CD14-positive monocyte (primary cell): ENCODE measurements around the gene MSANTD3. TPM values are rescaled to one million over a fixed set of nuclear protein-coding genes. Genes with fewer than 3 reads are reported as not detected.
"Not testable (repeated sequence)": the region's sequence is repeated elsewhere in the genome, so short reads cannot be mapped to it uniquely, and the experiment has no call there.

ENCODE experiments used
- DNase-seq, 3 donors: peaks; one replicate each; pipeline ENCODE4 v3.0.0-alpha.2; 2011 to 2022
- H2AFZ ChIP-seq: 2 replicates; pipeline ENCODE4 v1.6.0; 2012; ENCODE audit warnings: mild to moderate bottlenecking, low read depth, low read length, inconsistent platforms; ENCODE audit not compliant: insufficient read depth, poor library complexity, severe bottlenecking
- H3K27ac ChIP-seq, 2 donors: 1 replicate in 1 of 2; 2 replicates in 1 of 2; pipeline ENCODE4 v1.5.1; 2012 to 2013; ENCODE audit warnings: low read length in 2 of 2, control low read depth in 1 of 2, inconsistent platforms in 1 of 2, low read depth in 1 of 2, mild to moderate bottlenecking in 1 of 2
- H3K27me3 ChIP-seq, 2 donors: one replicate each; pipeline versions ENCODE4 v1.6.0 to v1.6.1; 2011 to 2013; ENCODE audit warnings: low read length in 2 of 2; ENCODE audit not compliant: control insufficient read depth in 2 of 2, insufficient read depth in 2 of 2
- H3K36me3 ChIP-seq, 2 donors: replicated peaks in 1 of 2; 1 replicate in 1 of 2; 2 replicates in 1 of 2; pipeline versions ENCODE4 v1.5.1 to v1.6.1; 2012 to 2013; ENCODE audit warnings: low read length in 2 of 2, control low read depth in 1 of 2, inconsistent platforms in 1 of 2, mild to moderate bottlenecking in 1 of 2; ENCODE audit not compliant: insufficient read depth in 2 of 2, control insufficient read depth in 1 of 2
- H3K4me1 ChIP-seq, 2 donors: 1 replicate in 1 of 2; 2 replicates in 1 of 2; pipeline versions ENCODE4 v1.5.1 to v1.6.1; 2012 to 2013; ENCODE audit warnings: low read length in 2 of 2, control low read depth in 1 of 2, inconsistent platforms in 1 of 2, mild to moderate bottlenecking in 1 of 2, moderate library complexity in 1 of 2; ENCODE audit not compliant: insufficient read depth in 2 of 2, control insufficient read depth in 1 of 2
- H3K4me2 ChIP-seq: replicated peaks from 2 replicates; pipeline ENCODE3; 2012; ENCODE audit warnings: low read length, moderate library complexity, mild to moderate bottlenecking; ENCODE audit not compliant: poor library complexity, severe bottlenecking; ENCODE audit errors: extremely low read depth
- H3K4me3 ChIP-seq, 3 experiments: fragments of 200-600 bp in 1 of 3; sonication (generic) in 1 of 3; replicated peaks in 1 of 3; 1 replicate in 2 of 3; 2 replicates in 1 of 3; pipeline ENCODE4 v1.5.1; 2011 to 2013; ENCODE audit warnings: low read length in 3 of 3, mild to moderate bottlenecking in 3 of 3, control low read depth in 2 of 3, low read depth in 2 of 3, inconsistent platforms in 1 of 3, moderate library complexity in 1 of 3
- H3K79me2 ChIP-seq: 2 replicates; pipeline ENCODE4 v1.6.0; 2012; ENCODE audit warnings: mild to moderate bottlenecking, control low read depth, inconsistent platforms, low read length, moderate library complexity; ENCODE audit not compliant: insufficient read depth
- H3K9ac ChIP-seq: 2 replicates; pipeline ENCODE4 v1.6.0; 2017; ENCODE audit warnings: low read length, mild to moderate bottlenecking; ENCODE audit not compliant: insufficient read depth, poor library complexity, severe bottlenecking
- H3K9me3 ChIP-seq, 2 donors: replicated peaks in 1 of 2; 1 replicate in 1 of 2; 2 replicates in 1 of 2; pipeline versions ENCODE4 v1.5.1 to v1.6.1; 2012 to 2013; ENCODE audit warnings: low read length in 2 of 2, control low read depth in 1 of 2; ENCODE audit not compliant: control insufficient read depth in 1 of 2, insufficient read depth in 1 of 2
- H4K20me1 ChIP-seq: 2 replicates; pipeline ENCODE4 v1.6.0; 2012; ENCODE audit warnings: mild to moderate bottlenecking, low read length, control low read depth, moderate library complexity; ENCODE audit not compliant: insufficient read depth
- H3K27ac Mint-ChIP-seq, 7 donors: one replicate each; pipeline ENCODE4 v1.8.0; 2020; ENCODE audit warnings: mild to moderate bottlenecking in 7 of 7, mixed read lengths in 7 of 7, moderate library complexity in 6 of 7, inconsistent platforms in 2 of 7
- H3K27me3 Mint-ChIP-seq, 3 donors: one replicate each; pipeline ENCODE4 v1.8.0; 2021 to 2022; ENCODE audit warnings: low read depth in 3 of 3, mild to moderate bottlenecking in 3 of 3, mixed read lengths in 3 of 3, moderate library complexity in 3 of 3, inconsistent platforms in 1 of 3
- H3K36me3 Mint-ChIP-seq, 2 donors: one replicate each; pipeline ENCODE4 v1.8.0; 2020; ENCODE audit warnings: mixed read lengths in 2 of 2, inconsistent platforms in 1 of 2, mild to moderate bottlenecking in 1 of 2
- H3K4me1 Mint-ChIP-seq: one replicate; pipeline ENCODE4 v1.8.0; 2020; ENCODE audit warnings: mild to moderate bottlenecking, mixed read lengths
- H3K4me3 Mint-ChIP-seq, 2 donors: one replicate each; pipeline ENCODE4 v1.8.0; 2020; ENCODE audit warnings: mild to moderate bottlenecking in 2 of 2, mixed read lengths in 2 of 2, moderate library complexity in 1 of 2
- H3K9me3 Mint-ChIP-seq, 7 donors: one replicate each; pipeline ENCODE4 v1.8.0; 2020 to 2022; ENCODE audit warnings: mixed read lengths in 7 of 7, mild to moderate bottlenecking in 6 of 7, moderate library complexity in 6 of 7, inconsistent platforms in 2 of 7
- CTCF ChIP-seq: fragments of 200-600 bp; IDR thresholded peaks from one replicate; pipeline ENCODE4 v1.8.0; 2022; ENCODE audit warnings: antibody characterized with exemption, mild to moderate bottlenecking
- WGBS: methylation state at CpG from one replicate; pipeline ENCODE4 v1.1.5; 2013; ENCODE audit warnings: missing lambda C conversion rate; ENCODE audit not compliant: insufficient coverage; 5-methylcytosine and 5-hydroxymethylcytosine counted together
- intact Hi-C, 2 donors: fragments of 100-400 bp; cut with micrococcal nuclease; formaldehyde crosslinking; loops; one replicate each; pipeline versions ENCODE4 v1.15.0 to v1.15.1; 2023
- polyA plus RNA-seq, 3 donors: library from polyadenylated mRNA; depleted of rRNA in 1 of 3; unstranded in 2 of 3; stranded (reverse) in 1 of 3; fragments of 300-500 nt in 2 of 3; fragments of >200 nt in 1 of 3; fragmentation: Illumina TruSeq in 2 of 3; gene quantifications; 1 replicate in 2 of 3; 2 replicates in 1 of 3; pipeline ENCODE4 v1.2.3, GENCODE V29; 2012 to 2021

The MSANTD3 gene
- polyA plus RNA-seq, 3 donors: 0.82 to 1.7 (median 1.1) TPM

- Histone ChIP-seq H2AFZ (no peak overlapping the region), H3K36me3 (no peaks in the 10 kb centered on the region), H3K79me2 (no peaks in the 10 kb centered on the region), H3K9ac (no peak overlapping the region), H3K4me2 (no peak overlapping the region), H3K4me3 (no peak overlapping the region), H3K27me3 (peaks cover 0 to 4% of the 10 kb centered on the region in 2 donors), H3K4me1 (no peaks in the 10 kb centered on the region), H3K27ac (no peak overlapping the region), H3K9me3 (no peaks in the 10 kb centered on the region), H4K20me1 (no peaks in the 10 kb centered on the region)
- Mint-ChIP-seq H3K27ac (no peak overlapping the region), H3K36me3 (no peaks in the 10 kb centered on the region), H3K9me3 (peaks cover 0 to 2% (median 0%) of the 10 kb centered on the region in 7 donors), H3K4me3 (no peak overlapping the region), H3K4me1 (no peaks in the 10 kb centered on the region), H3K27me3 (peaks cover 5 to 13% (median 8%) of the 10 kb centered on the region in 3 donors)
- WGBS: 90% methylated on average over 2 of the region's 4 CpGs
- intact Hi-C loops: loop anchor here in 1 of 2 donors (10.0 kb wide), 1 partner anchor 53 kb away; no protein-coding TSS in a partner anchor
- no peak for DNase-seq
- no peak for TF ChIP-seq CTCF
Measured at GRCh38 chr9:100417815-100418214, 9.1 kb upstream of the MSANTD3 start.

- WGBS: 100% methylated on average over 2 of the region's 3 CpGs
- Histone ChIP-seq H3K36me3 (no peaks in the 10 kb centered on the region), H3K79me2 (no peaks in the 10 kb centered on the region), H2AFZ (no peak overlapping the region), H3K9ac (no peak overlapping the region), H4K20me1 (no peaks in the 10 kb centered on the region), H3K27ac (no peak overlapping the region), H3K4me2 (no peak overlapping the region), H3K4me3 (no peak overlapping the region), H3K4me1 (no peaks in the 10 kb centered on the region), H3K27me3 (peaks cover 0 to 4% of the 10 kb centered on the region in 2 donors), H3K9me3 (no peaks in the 10 kb centered on the region)
- Mint-ChIP-seq H3K27ac (no peak overlapping the region), H3K36me3 (no peaks in the 10 kb centered on the region), H3K4me3 (no peak overlapping the region), H3K4me1 (no peaks in the 10 kb centered on the region), H3K9me3 (peaks cover 0 to 2% (median 0%) of the 10 kb centered on the region in 7 donors), H3K27me3 (peaks cover 7 to 15% (median 11%) of the 10 kb centered on the region in 3 donors)
- TF ChIP-seq CTCF: no peak
- intact Hi-C loops: loop anchor here in 1 of 2 donors (10.0 kb wide), 1 partner anchor 54 kb away; no protein-coding TSS in a partner anchor
- no peak for DNase-seq
Measured at GRCh38 chr9:100419166-100419565, 7.8 kb upstream of the MSANTD3 start.

GRCh38 chr9:100421116-100421515 is 5.8 kb upstream of the MSANTD3 start:
- peaks cover 7 to 19% (median 13%) of the 10 kb centered on the region in 3 donors for H3K27me3 Mint-ChIP-seq
- H3K4me2 ChIP-seq, H3K4me1 Mint-ChIP-seq, H3K4me3 Mint-ChIP-seq, H3K4me3 ChIP-seq, H3K36me3 Mint-ChIP-seq, H2AFZ ChIP-seq, intact Hi-C loops, H3K79me2 ChIP-seq, H3K27ac Mint-ChIP-seq, H3K27ac ChIP-seq, H3K4me1 ChIP-seq, H3K9me3 ChIP-seq, H4K20me1 ChIP-seq, DNase-seq, H3K27me3 ChIP-seq, H3K9ac ChIP-seq, H3K9me3 Mint-ChIP-seq, H3K36me3 ChIP-seq: not testable (repeated sequence)
- 100% methylated on average over 2 of the region's 3 CpGs for whole genome bisulfite sequencing
